CD8-positive, alpha-beta memory T cell (primary cell): Measurements from ENCODE around the gene CCR3. TPM values are rescaled to one million over a fixed set of nuclear protein-coding genes. Genes with fewer than 3 reads are reported as not detected.
"Not testable (repeated sequence)": the region's sequence is repeated elsewhere in the genome, so short reads cannot be mapped to it uniquely, and the experiment has no call there.

Source experiments
- CTCF ChIA-PET: fragments of 350-600 bp; sonication (Branson Sonifier 250); formaldehyde crosslinking; loops from one replicate; lab custom pipeline; 2021; ENCODE audit warnings: antibody characterized with exemption; lab: Charles Lee
- POLR2A ChIA-PET: fragments of 350-600 bp; sonication (Branson Sonifier 250); formaldehyde crosslinking; loops from one replicate; lab custom pipeline; 2021; ENCODE audit warnings: antibody characterized with exemption; lab: Charles Lee
- DNase-seq, 5 donors: peaks; one replicate each; pipeline versions ENCODE4 v3.0.0 to v3.0.0-alpha.2; 2020 to 2022; ENCODE audit warnings: mixed read lengths in 1 of 5
- H3K27ac ChIP-seq: one replicate; pipeline ENCODE4 v1.7.0; 2013; ENCODE audit warnings: low read depth, mild to moderate bottlenecking, low read length, moderate library complexity
- H3K27me3 ChIP-seq: 2 replicates; pipeline ENCODE4 v1.7.0; 2013; ENCODE audit warnings: low read length, mild to moderate bottlenecking; ENCODE audit not compliant: insufficient read depth, poor library complexity, severe bottlenecking
- H3K36me3 ChIP-seq: 2 replicates; pipeline ENCODE4 v1.7.0; 2013; ENCODE audit warnings: mild to moderate bottlenecking, low read length, moderate library complexity; ENCODE audit not compliant: insufficient read depth
- H3K4me1 ChIP-seq: 2 replicates; pipeline ENCODE4 v1.7.0; 2013; ENCODE audit warnings: mild to moderate bottlenecking, low read length, moderate library complexity; ENCODE audit not compliant: insufficient read depth
- H3K4me3 ChIP-seq: 2 replicates; pipeline ENCODE4 v1.7.0; 2013; ENCODE audit warnings: mild to moderate bottlenecking, low read length
- H3K9me3 ChIP-seq: 2 replicates; pipeline ENCODE4 v1.7.0; 2013; ENCODE audit warnings: mild to moderate bottlenecking, low read length
- H3K27ac Mint-ChIP-seq, 8 donors: one replicate each; pipeline ENCODE4 v1.8.0; 2020 to 2021; ENCODE audit warnings: mixed read lengths in 8 of 8, mild to moderate bottlenecking in 6 of 8, inconsistent platforms in 3 of 8, moderate library complexity in 3 of 8
- H3K27me3 Mint-ChIP-seq, 2 donors: one replicate each; pipeline ENCODE4 v1.8.0; 2020 to 2021; ENCODE audit warnings: mixed read lengths in 2 of 2, mild to moderate bottlenecking in 1 of 2, moderate library complexity in 1 of 2
- H3K36me3 Mint-ChIP-seq, 3 donors: one replicate each; pipeline ENCODE4 v1.8.0; 2020 to 2021; ENCODE audit warnings: mixed read lengths in 3 of 3, inconsistent platforms in 1 of 3, mild to moderate bottlenecking in 1 of 3
- H3K4me1 Mint-ChIP-seq, 3 donors: one replicate each; pipeline ENCODE4 v1.8.0; 2020 to 2021; ENCODE audit warnings: mixed read lengths in 3 of 3, inconsistent platforms in 1 of 3, mild to moderate bottlenecking in 1 of 3
- H3K4me3 Mint-ChIP-seq, 7 donors: one replicate each; pipeline ENCODE4 v1.8.0; 2020 to 2021; ENCODE audit warnings: mixed read lengths in 7 of 7, mild to moderate bottlenecking in 6 of 7, moderate library complexity in 4 of 7, inconsistent platforms in 2 of 7
- H3K9me3 Mint-ChIP-seq, 5 donors: one replicate each; pipeline ENCODE4 v1.8.0; 2020 to 2022; ENCODE audit warnings: mixed read lengths in 5 of 5, mild to moderate bottlenecking in 3 of 5, moderate library complexity in 2 of 5, inconsistent platforms in 1 of 5
- polyA plus RNA-seq: library from polyadenylated mRNA; unstranded; fragments of 300-500 nt; fragmentation: Illumina TruSeq; gene quantifications from one replicate; pipeline ENCODE4 v1.2.3, GENCODE V29; 2021
- total RNA-seq, 2 experiments: library from RNA; stranded (reverse); gene quantifications; one replicate each; pipeline ENCODE4 v1.2.3, GENCODE V29; 2021

CCR3 gene
- total and polyA plus RNA-seq, 3 experiments from 2014 or later = 0.22 TPM; not detected in 2

DNA sequence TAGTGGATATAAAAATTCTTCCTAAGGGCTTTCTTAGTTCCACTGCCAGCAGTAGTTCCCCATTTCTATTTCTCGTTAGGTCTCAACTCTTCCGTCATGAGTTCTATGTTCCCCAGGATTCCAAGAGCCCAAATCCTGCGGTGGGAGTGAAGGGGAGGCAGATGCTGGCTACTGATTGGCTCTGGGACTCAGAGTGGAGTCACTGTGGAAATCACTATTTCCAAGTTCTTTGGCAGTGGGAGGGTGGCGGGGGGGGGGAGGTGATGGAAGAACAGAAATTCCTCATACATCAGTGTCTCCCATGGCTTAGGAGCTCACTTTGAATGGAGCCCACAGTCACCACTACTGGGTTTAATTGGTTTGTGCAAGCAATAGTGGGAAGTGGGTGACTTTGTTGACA lies 39.7 kb upstream of the CCR3 start:
- POLR2A ChIA-PET = no interaction called here

DNA sequence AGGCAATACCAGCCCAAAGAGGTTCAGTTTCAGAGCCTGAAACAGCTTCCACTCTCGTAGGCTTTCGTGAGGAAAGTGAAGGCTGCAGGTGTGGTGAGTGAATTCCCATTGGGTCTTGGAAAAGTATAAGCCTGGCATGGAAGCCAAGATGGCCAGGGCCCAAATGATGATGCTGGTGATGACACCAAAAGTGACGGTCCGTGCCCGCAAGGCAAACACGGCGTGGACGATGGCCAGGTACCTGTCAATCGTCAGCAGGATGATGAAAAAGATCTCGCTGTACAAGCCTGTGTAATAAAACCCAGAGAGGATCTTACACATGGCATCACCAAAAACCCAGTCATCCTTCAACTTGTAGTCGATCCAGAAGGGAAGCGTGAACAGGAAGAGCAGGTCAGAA lies 38.6 kb upstream of the CCR3 start:
- peaks cover 0 to 11% (median 6%) of the 10 kb centered on the region in 3 donors for H3K36me3 Mint-ChIP-seq
- H3K4me3 Mint-ChIP-seq = peak overlapping the region in 1 of 7 donors; percentile 4
- H3K27me3 ChIP-seq = no peaks in the 10 kb centered on the region
- no peaks in the 10 kb centered on the region for H3K27me3 Mint-ChIP-seq
- peaks cover 37 to 45% (median 38%) of the 10 kb centered on the region in 3 donors for H3K4me1 Mint-ChIP-seq
- no peaks in the 10 kb centered on the region for H3K9me3 Mint-ChIP-seq
- ChIA-PET CTCF (no interaction called here), POLR2A (no interaction called here)
- H3K27ac ChIP-seq = no peak overlapping the region
- DNase-seq = no peak
- peaks cover 21% of the 10 kb centered on the region for H3K4me1 ChIP-seq
- no peaks in the 10 kb centered on the region for H3K9me3 ChIP-seq
- peak overlapping the region in 4 of 8 donors; percentile 76 to 95 (median 86) for H3K27ac Mint-ChIP-seq
- H3K36me3 ChIP-seq = no peaks in the 10 kb centered on the region
- no peak overlapping the region for H3K4me3 ChIP-seq

More for the DNA sequence above, 39.7 kb upstream of the CCR3 start:
- Histone ChIP-seq H3K4me1 (peaks cover 9% of the 10 kb centered on the region), H3K36me3 (no peaks in the 10 kb centered on the region), H3K9me3 (no peaks in the 10 kb centered on the region), H3K27me3 (no peaks in the 10 kb centered on the region), H3K4me3 (no peak overlapping the region), H3K27ac (no peak overlapping the region)
- H3K4me1 Mint-ChIP-seq = peaks cover 26 to 33% (median 26%) of the 10 kb centered on the region in 3 donors
- peak overlapping the region in 1 of 7 donors; percentile 38 for H3K4me3 Mint-ChIP-seq
- H3K27me3 Mint-ChIP-seq = no peaks in the 10 kb centered on the region
- H3K9me3 Mint-ChIP-seq = peaks cover 0 to 2% (median 0%) of the 10 kb centered on the region in 5 donors
- peaks cover 0 to 18% (median 6%) of the 10 kb centered on the region in 3 donors for H3K36me3 Mint-ChIP-seq
- no peak for DNase-seq
- CTCF ChIA-PET = no interaction called here
- no peak overlapping the region for H3K27ac Mint-ChIP-seq

DNA sequence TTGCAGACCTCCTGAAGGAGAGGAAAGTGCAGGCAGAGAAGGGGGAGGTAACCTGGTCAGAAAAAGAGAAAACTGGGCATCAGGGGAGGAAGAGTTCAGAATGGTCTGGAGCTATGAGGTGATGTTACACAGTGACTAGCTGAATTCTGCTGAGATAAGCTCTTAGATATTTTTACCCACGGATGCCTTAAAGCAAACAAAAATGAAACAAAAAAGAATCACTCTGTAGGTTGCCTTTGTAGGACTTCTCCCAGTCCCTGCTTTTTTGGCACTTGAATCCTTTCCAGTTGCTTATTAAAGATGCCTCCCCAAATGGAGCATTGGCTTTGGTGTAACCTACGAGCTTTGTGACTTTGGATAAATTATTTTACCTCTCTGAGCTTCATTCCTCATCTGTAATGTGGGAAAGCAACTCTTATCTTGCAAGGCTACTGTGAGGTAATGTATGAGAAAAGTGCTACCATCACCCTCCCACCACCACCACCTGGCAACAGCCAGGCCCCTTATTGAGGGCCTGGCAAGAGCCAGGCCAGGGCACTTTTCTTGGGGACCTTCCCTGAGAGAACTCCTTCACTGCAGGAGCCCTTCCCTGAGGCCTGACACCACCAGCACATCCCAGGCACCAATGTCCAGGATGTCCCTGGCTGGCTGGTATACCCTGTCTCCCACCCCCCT lies 36.8 kb upstream of the CCR3 start:
- Mint-ChIP-seq H3K4me3 (peak overlapping the region; percentile 43 to 94 (median 88)), H3K27ac (peak overlapping the region; percentile 35 to 97 (median 88)), H3K27me3 (no peaks in the 10 kb centered on the region), H3K9me3 (no peaks in the 10 kb centered on the region), H3K36me3 (peaks cover 0 to 11% (median 6%) of the 10 kb centered on the region in 3 donors), H3K4me1 (peaks cover 46 to 62% (median 52%) of the 10 kb centered on the region in 3 donors)
- no peak for DNase-seq
- ChIA-PET POLR2A (interaction anchor here (0.6 kb wide), 1 partner anchor 493 kb away, joined by 4 read pairs; no protein-coding TSS in a partner anchor), CTCF (interaction anchor here (1.4 kb wide), 1 partner anchor 71 kb away, joined by 3 read pairs; no protein-coding TSS in a partner anchor)
- H3K27me3 ChIP-seq = no peaks in the 10 kb centered on the region
- H3K4me1 ChIP-seq = peaks cover 21% of the 10 kb centered on the region
- H3K9me3 ChIP-seq = no peaks in the 10 kb centered on the region
- no peak overlapping the region for H3K27ac ChIP-seq
- H3K36me3 ChIP-seq = no peaks in the 10 kb centered on the region
- H3K4me3 ChIP-seq = no peak overlapping the region

DNA sequence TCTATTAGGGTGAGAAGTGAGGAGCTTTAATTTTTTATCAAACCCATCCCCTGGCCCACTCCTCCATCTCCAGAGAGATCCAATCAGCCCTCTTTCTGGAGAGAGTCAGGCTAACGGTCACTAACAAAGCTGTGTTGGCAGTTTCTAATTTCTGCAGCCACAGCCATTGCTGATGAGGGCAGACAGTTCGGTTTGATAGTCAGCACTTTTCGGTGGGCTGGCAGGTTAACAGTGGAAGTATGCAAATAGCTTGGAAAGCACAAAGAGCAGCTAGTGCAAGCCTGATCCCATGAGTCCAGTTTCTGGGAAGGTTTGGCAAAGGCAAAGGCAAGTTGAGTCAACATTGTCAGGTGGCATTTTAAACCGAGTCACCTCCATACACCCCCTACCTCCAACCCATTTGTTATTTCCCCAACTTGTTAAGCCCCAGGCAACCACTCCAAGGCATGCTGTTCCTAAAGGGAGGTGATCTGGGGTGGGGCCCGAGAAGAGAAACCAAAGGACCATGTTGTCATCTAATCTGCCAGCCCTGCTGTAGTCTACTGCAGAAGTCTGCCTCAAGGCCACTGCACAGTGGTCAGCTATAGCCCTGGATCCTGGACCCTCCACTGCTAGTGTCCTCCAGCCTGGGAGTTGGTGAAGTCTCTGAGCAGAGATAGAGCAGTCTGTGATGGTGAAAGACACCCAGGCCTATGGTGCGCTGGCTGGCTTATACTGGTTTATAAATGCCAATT lies 35.8 kb upstream of the CCR3 start:
- Histone ChIP-seq H3K4me1 (peaks cover 21% of the 10 kb centered on the region), H3K9me3 (no peaks in the 10 kb centered on the region), H3K27me3 (no peaks in the 10 kb centered on the region), H3K36me3 (no peaks in the 10 kb centered on the region), H3K27ac (no peak overlapping the region), H3K4me3 (no peak overlapping the region)
- Mint-ChIP-seq H3K27me3 (no peaks in the 10 kb centered on the region), H3K27ac (peak overlapping the region in 7 of 8 donors; percentile 78 to 97 (median 88)), H3K9me3 (no peaks in the 10 kb centered on the region), H3K4me3 (peak overlapping the region; percentile 43 to 94 (median 88)), H3K4me1 (peaks cover 46 to 62% (median 54%) of the 10 kb centered on the region in 3 donors), H3K36me3 (peaks cover 0 to 11% (median 6%) of the 10 kb centered on the region in 3 donors)
- DNase-seq = no peak
- ChIA-PET POLR2A (no interaction called here), CTCF (interaction anchor here (0.8 to 3.0 kb wide), 4 partner anchors 21 to 163 kb away, joined by 3 to 32 read pairs (median 4); partner anchors contain the start of gene CCR5)

DNA sequence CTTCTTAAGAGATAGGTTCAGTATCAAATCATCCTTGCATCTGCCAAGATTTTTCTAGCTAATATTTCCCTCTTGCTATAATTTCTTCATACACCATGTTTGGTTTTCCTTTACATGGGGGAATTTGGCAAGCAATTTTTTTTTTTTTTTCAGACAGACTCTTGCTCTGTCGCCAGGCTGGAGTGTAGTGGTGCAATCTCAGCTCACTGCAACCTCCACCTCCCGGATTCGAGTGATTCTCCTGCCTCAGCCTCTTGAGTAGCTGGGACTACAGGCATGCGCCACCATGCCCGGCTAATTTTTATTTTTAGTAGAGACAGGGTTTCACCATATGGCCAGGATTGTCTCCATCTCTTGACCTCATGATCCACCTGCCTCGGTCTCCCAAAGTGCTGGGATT lies 34.7 kb upstream of the CCR3 start:
- H3K27me3 Mint-ChIP-seq, H3K27me3 ChIP-seq, H3K4me3 ChIP-seq, H3K9me3 ChIP-seq, POLR2A ChIA-PET, H3K27ac ChIP-seq, H3K9me3 Mint-ChIP-seq, H3K36me3 Mint-ChIP-seq, H3K36me3 ChIP-seq, DNase-seq: not testable (repeated sequence)
- Mint-ChIP-seq H3K27ac (peak overlapping the region; percentile 75 to 97 (median 87)), H3K4me3 (peak overlapping the region; percentile 55 to 94 (median 88)), H3K4me1 (peaks cover 46 to 62% (median 54%) of the 10 kb centered on the region in 3 donors)
- CTCF ChIA-PET = interaction anchor here (0.8 to 3.0 kb wide), 12 partner anchors 11 to 269 kb away, joined by 3 to 32 read pairs (median 4); partner anchors contain the start of gene CCR5
- H3K4me1 ChIP-seq = peaks cover 23% of the 10 kb centered on the region

DNA sequence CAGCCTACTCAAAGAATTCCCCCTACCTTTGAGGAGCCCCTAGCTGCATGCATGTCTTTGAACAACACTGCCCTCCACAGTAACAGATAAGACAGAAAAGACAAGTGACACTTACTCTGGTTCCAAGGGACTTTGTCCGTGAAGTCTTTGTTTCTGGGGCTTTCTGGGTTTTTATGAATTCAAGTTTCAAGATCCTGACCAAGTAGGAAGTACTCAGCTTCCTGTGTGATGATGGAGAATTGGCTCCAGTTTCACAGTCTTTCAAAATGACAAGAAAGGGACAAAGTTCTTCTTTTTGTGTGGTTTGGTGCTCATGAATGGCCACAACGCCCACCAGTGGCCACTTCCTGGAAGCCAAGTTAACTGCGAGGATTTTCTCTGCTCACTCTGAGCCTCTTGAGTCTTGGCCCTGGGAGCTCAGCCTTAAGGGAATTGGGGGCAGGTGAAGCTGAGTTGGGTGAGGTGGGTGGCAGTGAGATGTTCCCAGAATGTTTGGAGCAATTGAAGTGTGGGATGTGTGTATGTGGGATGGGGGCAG lies 34.0 kb upstream of the CCR3 start, which contains the start of gene CCR1:
Gene CCR1 (minus strand): TSS at position 147 of the 538 bp plus-strand sequence. CDS start 4,000 bp downstream, outside the sequence.
- peak in 4 of 5 donors; percentile 6 to 61 (median 36) for DNase-seq
- Mint-ChIP-seq H3K27me3 (no peaks in the 10 kb centered on the region), H3K27ac (peak within 1 kb of the TSS; percentile 75 to 97 (median 87)), H3K4me3 (peak within 1 kb of the TSS; percentile 55 to 94 (median 88)), H3K4me1 (peaks cover 42 to 62% (median 54%) of the 10 kb centered on the region in 3 donors), H3K9me3 (no peaks in the 10 kb centered on the region), H3K36me3 (peaks cover 0 to 4% (median 3%) of the 10 kb centered on the region in 3 donors)
- Histone ChIP-seq H3K36me3 (no peaks in the 10 kb centered on the region), H3K27ac (no peak within 1 kb of the TSS), H3K27me3 (no peaks in the 10 kb centered on the region), H3K9me3 (no peaks in the 10 kb centered on the region), H3K4me3 (no peak within 1 kb of the TSS), H3K4me1 (peaks cover 30% of the 10 kb centered on the region)
- ChIA-PET CTCF (interaction anchor here (0.8 to 3.0 kb wide), 15 partner anchors 9 to 269 kb away, joined by 3 to 32 read pairs (median 4); partner anchors contain the start of gene CCR5), POLR2A (no interaction called here)

DNA sequence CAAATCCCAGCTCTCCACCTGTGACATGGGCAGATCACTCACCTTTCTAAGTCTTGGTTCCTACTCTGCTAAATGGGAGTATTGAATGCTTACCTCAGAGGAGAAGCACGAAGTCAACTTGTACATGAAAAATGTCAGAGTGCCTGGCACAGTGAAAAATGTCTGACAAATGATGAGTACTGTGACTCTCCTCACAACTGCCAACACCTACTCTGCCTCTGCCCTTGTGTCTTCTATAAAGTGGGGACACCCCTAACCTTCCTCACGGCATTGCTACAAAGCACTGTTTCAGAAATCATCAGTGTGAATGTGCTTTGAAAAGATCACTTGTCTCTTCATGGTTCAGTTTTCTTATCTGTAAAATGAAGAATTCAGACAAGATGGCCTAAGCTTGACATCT lies 33.2 kb upstream of the CCR3 start:
- Mint-ChIP-seq H3K4me1 (peaks cover 42 to 62% (median 54%) of the 10 kb centered on the region in 3 donors), H3K4me3 (peak overlapping the region in 3 of 7 donors; percentile 40 to 74 (median 52)), H3K27me3 (no peaks in the 10 kb centered on the region), H3K36me3 (no peaks in the 10 kb centered on the region), H3K27ac (peak overlapping the region; percentile 75 to 97 (median 87)), H3K9me3 (no peaks in the 10 kb centered on the region)
- DNase-seq = no peak
- H3K36me3 ChIP-seq = no peaks in the 10 kb centered on the region
- POLR2A ChIA-PET = no interaction called here
- CTCF ChIA-PET = interaction anchor here (0.9 to 3.0 kb wide), 11 partner anchors 8 to 270 kb away, joined by 3 to 32 read pairs (median 5); partner anchors contain the start of gene CCR5
- H3K27ac ChIP-seq = no peak overlapping the region
- H3K27me3 ChIP-seq = no peaks in the 10 kb centered on the region
- H3K4me3 ChIP-seq = no peak overlapping the region
- H3K4me1 ChIP-seq = peaks cover 38% of the 10 kb centered on the region
- H3K9me3 ChIP-seq = no peaks in the 10 kb centered on the region
